Mesendoderm (in vitro differentiated cells): ENCODE measurements around the gene ZNRF3.

Source experiments
- DNase-seq: peaks from one replicate; pipeline ENCODE4 v3.0.0; 2013
- H2AK5ac ChIP-seq: 2 replicates; pipeline ENCODE4 v1.6.1; 2013; ENCODE audit warnings: low read length, inconsistent platforms
- H2BK120ac ChIP-seq: 2 replicates; pipeline ENCODE4 v1.6.1; 2013; ENCODE audit warnings: low read depth, mild to moderate bottlenecking, low read length, moderate library complexity, mixed read lengths
- H2BK15ac ChIP-seq: replicated peaks from 2 replicates; pipeline ENCODE4 v1.6.1; 2013; ENCODE audit warnings: low read depth, mild to moderate bottlenecking, moderate library complexity
- H2BK5ac ChIP-seq: 2 replicates; pipeline ENCODE4 v1.6.1; 2013; ENCODE audit warnings: low read length, inconsistent platforms
- H3K18ac ChIP-seq: 2 replicates; pipeline ENCODE4 v1.6.1; 2013; ENCODE audit warnings: mild to moderate bottlenecking, low read length, mixed read lengths
- H3K23ac ChIP-seq: one replicate; pipeline ENCODE4 v1.6.1; 2013; ENCODE audit warnings: low read length
- H3K27ac ChIP-seq: 2 replicates; pipeline ENCODE4 v1.5.1; 2013; ENCODE audit warnings: low read depth, mild to moderate bottlenecking, inconsistent platforms, low read length, moderate library complexity
- H3K27me3 ChIP-seq: 2 replicates; pipeline ENCODE4 v1.6.1; 2013; ENCODE audit warnings: low read length, control low read depth, mild to moderate bottlenecking, inconsistent platforms; ENCODE audit not compliant: insufficient read depth, poor library complexity
- H3K36me3 ChIP-seq: 2 replicates; pipeline ENCODE4 v1.6.1; 2013; ENCODE audit warnings: low read length, inconsistent platforms; ENCODE audit not compliant: control insufficient read depth, insufficient read depth
- H3K4ac ChIP-seq: one replicate; pipeline ENCODE4 v1.6.1; 2013; ENCODE audit warnings: low read depth, mild to moderate bottlenecking, low read length, moderate library complexity
- H3K4me1 ChIP-seq: 2 replicates; pipeline ENCODE4 v1.6.1; 2013; ENCODE audit warnings: low read depth, low read length, inconsistent platforms; ENCODE audit not compliant: control insufficient read depth
- H3K4me2 ChIP-seq: 2 replicates; pipeline ENCODE4 v1.6.1; 2013; ENCODE audit warnings: low read length
- H3K4me3 ChIP-seq: 2 replicates; pipeline ENCODE4 v1.5.1; 2013; ENCODE audit warnings: mild to moderate bottlenecking, low read length
- H3K56ac ChIP-seq: one replicate; pipeline ENCODE4 v1.6.1; 2013; ENCODE audit warnings: low read length
- H3K79me1 ChIP-seq: 2 replicates; pipeline ENCODE4 v1.6.1; 2013; ENCODE audit warnings: low read length, inconsistent platforms
- H3K79me2 ChIP-seq: 2 replicates; pipeline ENCODE4 v1.6.1; 2013; ENCODE audit warnings: mild to moderate bottlenecking, low read length; ENCODE audit not compliant: control insufficient read depth, insufficient read depth
- H3K9ac ChIP-seq: 2 replicates; pipeline ENCODE4 v1.6.1; 2013; ENCODE audit warnings: low read length, inconsistent platforms
- H4K5ac ChIP-seq: one replicate; pipeline ENCODE4 v1.6.1; 2013; ENCODE audit warnings: low read length
- H4K8ac ChIP-seq: one replicate; pipeline ENCODE4 v1.6.1; 2013; ENCODE audit warnings: low read depth, mild to moderate bottlenecking, control low read depth, low read length, moderate library complexity
- WGBS: extraction: QIAGEN DNeasy Blood & Tissue Kit; methylation state at CpG from one replicate; pipeline ENCODE4 v1.1.7; 2013; ENCODE audit warnings: low lambda C conversion rate, missing lambda C conversion rate; ENCODE audit not compliant: insufficient coverage; ENCODE audit errors: extremely low coverage; 5-methylcytosine and 5-hydroxymethylcytosine counted together

ZNRF3 gene

DNA sequence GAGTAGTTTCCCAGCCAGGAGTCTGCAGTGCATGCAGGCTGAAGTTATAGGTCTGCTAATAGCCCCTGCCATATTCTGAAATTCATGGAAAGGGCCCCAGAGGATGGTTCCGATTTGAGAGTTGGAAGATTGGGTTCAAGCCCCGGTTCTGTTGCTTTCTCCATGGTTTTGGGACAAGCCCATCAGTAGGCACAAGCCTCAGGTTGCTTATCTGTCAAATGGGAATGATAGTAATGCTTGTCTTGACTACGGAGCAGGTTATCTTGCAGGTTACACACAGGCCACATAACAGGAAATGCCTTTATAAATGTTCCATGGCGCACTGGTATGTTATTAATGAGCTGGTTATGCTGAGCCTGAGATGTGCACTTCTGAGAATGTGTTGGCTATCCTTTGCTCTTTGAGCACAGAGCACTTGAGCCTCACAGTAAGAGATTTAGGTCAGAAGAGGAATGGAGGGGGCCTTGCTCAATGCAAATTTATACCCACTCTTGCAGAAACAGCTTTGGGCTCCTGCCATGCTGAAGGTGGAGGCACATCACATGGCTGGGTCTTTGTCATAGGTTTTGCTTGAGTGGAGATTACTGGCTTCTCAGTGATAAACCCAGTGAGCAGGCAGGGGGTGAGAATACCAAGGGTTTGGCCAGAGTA is 47.1 kb downstream of the ZNRF3 start:
- H4K8ac ChIP-seq, result no peak overlapping the region

DNA sequence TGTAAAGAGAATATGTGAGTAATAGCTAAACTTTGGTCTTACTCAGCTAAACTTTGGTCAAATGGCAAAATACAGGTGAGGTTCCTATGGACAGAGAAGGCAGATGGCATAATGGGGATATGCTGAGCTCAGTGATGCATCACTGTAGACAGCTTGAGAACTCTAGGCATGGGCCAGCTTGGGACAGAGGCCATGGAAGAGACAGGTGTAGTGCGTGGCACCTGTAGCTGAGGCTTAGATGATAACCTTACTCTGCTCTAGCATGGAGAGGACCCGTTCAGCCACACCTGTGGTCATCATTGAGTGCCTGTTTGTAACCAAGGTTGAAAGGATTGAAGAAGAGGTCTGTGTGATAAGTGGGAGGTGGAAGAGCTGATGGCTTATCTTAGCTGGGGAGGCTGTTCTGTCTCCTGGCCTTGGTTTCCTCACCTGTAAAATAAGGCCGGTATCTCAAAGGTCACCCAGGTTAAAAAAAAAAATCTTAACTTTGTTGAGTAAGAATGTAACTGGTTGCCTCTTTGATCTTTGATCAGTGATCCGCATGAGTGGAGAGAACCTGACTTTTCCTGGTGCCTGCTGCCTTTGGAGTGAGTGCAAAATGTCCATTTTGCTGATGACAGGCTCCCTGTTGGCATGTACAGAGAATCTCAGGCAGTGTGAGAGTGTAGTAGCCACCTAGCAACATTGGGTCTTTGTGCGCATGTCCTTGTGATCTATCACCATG is 48.6 kb downstream of the ZNRF3 start:
- H3K56ac ChIP-seq, result no peak overlapping the region
- peaks cover 42% of the 10 kb centered on the region for H3K79me1 ChIP-seq
- H3K4me2 ChIP-seq, result no peak overlapping the region
- no peaks in the 10 kb centered on the region for H3K27me3 ChIP-seq
- H3K4ac ChIP-seq, result no peak overlapping the region
- no peak overlapping the region for H3K23ac ChIP-seq
- H2BK15ac ChIP-seq, result no peak overlapping the region
- no CpG with 5 or more reads among the region's 5 CpGs for WGBS
- H3K18ac ChIP-seq, result no peak overlapping the region
- H2AK5ac ChIP-seq, result no peak overlapping the region
- H3K36me3 ChIP-seq, result no peaks in the 10 kb centered on the region
- peaks cover 9% of the 10 kb centered on the region for H3K4me1 ChIP-seq
- no peak overlapping the region for H4K8ac ChIP-seq
- peaks cover 53% of the 10 kb centered on the region for H3K79me2 ChIP-seq
- no peak overlapping the region for H3K4me3 ChIP-seq
- H2BK5ac ChIP-seq, result no peak overlapping the region
- H2BK120ac ChIP-seq, result no peak overlapping the region
- no peak overlapping the region for H3K9ac ChIP-seq
- H3K27ac ChIP-seq, result no peak overlapping the region
- no peak for DNase-seq
- no peak overlapping the region for H4K5ac ChIP-seq

More for the DNA sequence above, 47.1 kb downstream of the ZNRF3 start:
- no peak overlapping the region for H3K4me2 ChIP-seq
- H3K4me3 ChIP-seq, result no peak overlapping the region
- H3K56ac ChIP-seq, result no peak overlapping the region
- peaks cover 57% of the 10 kb centered on the region for H3K79me2 ChIP-seq
- WGBS, result no CpG with 5 or more reads among the region's 4 CpGs
- no peak overlapping the region for H2AK5ac ChIP-seq
- peak; percentile 58 for DNase-seq
- H4K5ac ChIP-seq, result no peak overlapping the region
- H2BK5ac ChIP-seq, result no peak overlapping the region
- no peak overlapping the region for H3K23ac ChIP-seq
- no peaks in the 10 kb centered on the region for H3K27me3 ChIP-seq
- no peak overlapping the region for H3K27ac ChIP-seq
- H3K18ac ChIP-seq, result no peak overlapping the region
- peaks cover 42% of the 10 kb centered on the region for H3K79me1 ChIP-seq
- H2BK120ac ChIP-seq, result no peak overlapping the region
- no peaks in the 10 kb centered on the region for H3K36me3 ChIP-seq
- no peak overlapping the region for H3K4ac ChIP-seq
- peaks cover 14% of the 10 kb centered on the region for H3K4me1 ChIP-seq
- no peak overlapping the region for H3K9ac ChIP-seq
- no peak overlapping the region for H2BK15ac ChIP-seq

DNA sequence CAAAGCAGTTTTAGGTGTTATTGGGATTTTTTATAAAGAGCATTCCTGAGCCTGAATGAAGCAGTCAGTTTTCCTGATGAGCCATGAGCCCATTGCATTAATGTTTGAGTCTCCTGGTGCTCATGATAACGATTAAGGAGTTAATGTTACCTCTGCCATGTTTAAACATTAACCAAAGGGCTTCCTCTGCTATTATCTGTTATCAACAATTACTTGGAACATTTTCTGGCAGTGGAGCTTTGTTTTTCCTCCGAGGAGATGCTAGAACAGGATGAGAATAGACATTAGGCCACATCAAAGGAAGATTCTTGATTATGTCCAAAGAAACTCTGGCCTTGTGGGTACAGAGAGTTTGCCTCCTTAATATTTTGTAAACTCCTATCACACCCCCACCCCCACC is 49.9 kb downstream of the ZNRF3 start:
- no peak overlapping the region for H3K4me2 ChIP-seq
- H2BK120ac ChIP-seq, result no peak overlapping the region
- H4K5ac ChIP-seq, result no peak overlapping the region
- H2BK5ac ChIP-seq, result no peak overlapping the region
- H3K27me3 ChIP-seq, result no peaks in the 10 kb centered on the region
- peaks cover 40% of the 10 kb centered on the region for H3K79me1 ChIP-seq
- no peak overlapping the region for H3K27ac ChIP-seq
- no peak overlapping the region for H2BK15ac ChIP-seq
- H3K9ac ChIP-seq, result no peak overlapping the region
- H4K8ac ChIP-seq, result no peak overlapping the region
- H2AK5ac ChIP-seq, result no peak overlapping the region
- no peak overlapping the region for H3K4me3 ChIP-seq
- H3K36me3 ChIP-seq, result no peaks in the 10 kb centered on the region
- H3K79me2 ChIP-seq, result peaks cover 51% of the 10 kb centered on the region
- no CpG with 5 or more reads among the region's 2 CpGs for WGBS
- no peak overlapping the region for H3K4ac ChIP-seq
- no peak overlapping the region for H3K56ac ChIP-seq
- DNase-seq, result no peak
- no peak overlapping the region for H3K18ac ChIP-seq
- H3K4me1 ChIP-seq, result peaks cover 8% of the 10 kb centered on the region
- H3K23ac ChIP-seq, result no peak overlapping the region

DNA sequence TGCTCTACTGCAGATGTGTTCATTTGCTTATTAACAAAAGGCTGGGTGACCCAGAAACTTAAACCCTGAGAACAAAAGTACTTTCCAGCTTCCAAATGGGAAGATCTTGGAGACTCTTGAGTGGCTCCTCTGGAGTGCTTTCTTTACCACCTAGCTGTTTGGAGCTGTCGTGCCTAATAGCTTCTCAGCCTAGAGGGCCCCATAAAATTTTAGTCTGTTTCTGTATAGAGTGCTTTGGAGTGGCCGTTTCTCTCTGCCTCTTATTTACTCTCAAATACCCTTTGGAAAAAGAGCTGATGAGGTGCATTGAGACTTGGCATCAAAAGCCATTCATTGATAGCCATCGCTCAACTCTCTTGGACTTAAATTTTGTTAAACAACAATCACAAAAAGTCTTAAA is 50.7 kb downstream of the ZNRF3 start:
- H3K4me2 ChIP-seq, result no peak overlapping the region
- H3K4me1 ChIP-seq, result peaks cover 10% of the 10 kb centered on the region

GRCh38 chr22:28935140-28935539 is 51.8 kb downstream of the ZNRF3 start:
- no CpG with 5 or more reads among the region's 4 CpGs for WGBS
- Histone ChIP-seq H3K79me2 (peaks cover 49% of the 10 kb centered on the region), H3K36me3 (no peaks in the 10 kb centered on the region), H3K18ac (no peak overlapping the region), H3K23ac (no peak overlapping the region), H3K4me3 (no peak overlapping the region), H2BK15ac (no peak overlapping the region), H3K79me1 (peaks cover 35% of the 10 kb centered on the region), H3K4me1 (peaks cover 11% of the 10 kb centered on the region), H4K5ac (no peak overlapping the region), H3K27ac (no peak overlapping the region), H2BK5ac (no peak overlapping the region), H3K9ac (no peak overlapping the region), H3K4ac (no peak overlapping the region), H2BK120ac (no peak overlapping the region), H2AK5ac (no peak overlapping the region), H3K56ac (no peak overlapping the region), H3K4me2 (no peak overlapping the region), H3K27me3 (no peaks in the 10 kb centered on the region), H4K8ac (no peak overlapping the region)
- DNase-seq, result no peak

More for the DNA sequence above, 50.7 kb downstream of the ZNRF3 start:
- WGBS, result no CpG with 5 or more reads among the region's 3 CpGs
- H3K79me2 ChIP-seq, result peaks cover 54% of the 10 kb centered on the region
- no peak overlapping the region for H3K9ac ChIP-seq
- no peak overlapping the region for H3K4me3 ChIP-seq
- no peak for DNase-seq
- H3K4ac ChIP-seq, result no peak overlapping the region
- no peak overlapping the region for H2BK120ac ChIP-seq
- H3K79me1 ChIP-seq, result peaks cover 41% of the 10 kb centered on the region
- no peak overlapping the region for H3K23ac ChIP-seq
- H2AK5ac ChIP-seq, result no peak overlapping the region
- H3K27ac ChIP-seq, result no peak overlapping the region
- H2BK15ac ChIP-seq, result no peak overlapping the region
- H3K36me3 ChIP-seq, result no peaks in the 10 kb centered on the region
- no peak overlapping the region for H4K5ac ChIP-seq
- no peak overlapping the region for H3K18ac ChIP-seq
- no peak overlapping the region for H4K8ac ChIP-seq
- no peak overlapping the region for H3K56ac ChIP-seq
- no peak overlapping the region for H2BK5ac ChIP-seq
- H3K27me3 ChIP-seq, result no peaks in the 10 kb centered on the region
